Glutamatergic neuron (in vitro differentiated cells): ENCODE data around the gene ANO1. TPM values are rescaled to one million over a fixed set of nuclear protein-coding genes. Genes with fewer than 3 reads are reported as not detected.
"Not testable (repeated sequence)": the region's sequence is repeated elsewhere in the genome, so short reads cannot be mapped to it uniquely, and the experiment has no call there.

Experiments
- DNase-seq: peaks from one replicate; pipeline ENCODE4 v3.0.0; 2022
- H3K27ac Mint-ChIP-seq: one replicate; pipeline ENCODE4 v1.8.0; 2020; ENCODE audit warnings: mild to moderate bottlenecking, mixed read lengths, inconsistent platforms; ENCODE audit not compliant: unreplicated experiment
- H3K27me3 Mint-ChIP-seq: one replicate; pipeline ENCODE4 v1.8.0; 2020; ENCODE audit warnings: mild to moderate bottlenecking, moderate library complexity, mixed read lengths, inconsistent platforms; ENCODE audit not compliant: unreplicated experiment
- H3K36me3 Mint-ChIP-seq: one replicate; pipeline ENCODE4 v1.8.0; 2020; ENCODE audit warnings: mild to moderate bottlenecking, mixed read lengths, inconsistent platforms; ENCODE audit not compliant: unreplicated experiment
- H3K4me1 Mint-ChIP-seq: one replicate; pipeline ENCODE4 v1.8.0; 2020; ENCODE audit warnings: mild to moderate bottlenecking, low read depth, mixed read lengths, inconsistent platforms; ENCODE audit not compliant: unreplicated experiment
- H3K4me3 Mint-ChIP-seq: one replicate; pipeline ENCODE4 v1.8.0; 2020; ENCODE audit warnings: mild to moderate bottlenecking, mixed read lengths, inconsistent platforms; ENCODE audit not compliant: unreplicated experiment
- H3K9me3 Mint-ChIP-seq: one replicate; pipeline ENCODE4 v1.8.0; 2020; ENCODE audit warnings: mild to moderate bottlenecking, moderate library complexity, mixed read lengths, inconsistent platforms; ENCODE audit not compliant: unreplicated experiment
- total RNA-seq: library from RNA; stranded (reverse); fragmentation: NEBNext Ultra II Directional; extraction: Animal tissue kit (Norgen Biotek cat#: 25700); gene quantifications from one replicate; pipeline ENCODE4 v1.2.1, GENCODE V29; 2021; ENCODE audit not compliant: unreplicated experiment
- TF ChIP-seq, protein P1 (sequence below): fragments of 200-600 bp; sonication (generic); IDR thresholded peaks from one replicate; pipeline ENCODE4 v1.5.0; 2021; ENCODE audit not compliant: partially characterized antibody, unreplicated experiment

Gene ANO1
- total RNA-seq, 1 donor from 2014 or later, result not detected

- no peak overlapping the region for H3K27ac Mint-ChIP-seq
Observed at GRCh38 chr11:70207531-70208131, 129.5 kb downstream of the ANO1 start.

GRCh38 chr11:70209391-70209912, 131.3 kb downstream of the ANO1 start:
- peaks cover 3% of the 10 kb centered on the region for H3K36me3 Mint-ChIP-seq
- TF ChIP-seq, protein P1, sequence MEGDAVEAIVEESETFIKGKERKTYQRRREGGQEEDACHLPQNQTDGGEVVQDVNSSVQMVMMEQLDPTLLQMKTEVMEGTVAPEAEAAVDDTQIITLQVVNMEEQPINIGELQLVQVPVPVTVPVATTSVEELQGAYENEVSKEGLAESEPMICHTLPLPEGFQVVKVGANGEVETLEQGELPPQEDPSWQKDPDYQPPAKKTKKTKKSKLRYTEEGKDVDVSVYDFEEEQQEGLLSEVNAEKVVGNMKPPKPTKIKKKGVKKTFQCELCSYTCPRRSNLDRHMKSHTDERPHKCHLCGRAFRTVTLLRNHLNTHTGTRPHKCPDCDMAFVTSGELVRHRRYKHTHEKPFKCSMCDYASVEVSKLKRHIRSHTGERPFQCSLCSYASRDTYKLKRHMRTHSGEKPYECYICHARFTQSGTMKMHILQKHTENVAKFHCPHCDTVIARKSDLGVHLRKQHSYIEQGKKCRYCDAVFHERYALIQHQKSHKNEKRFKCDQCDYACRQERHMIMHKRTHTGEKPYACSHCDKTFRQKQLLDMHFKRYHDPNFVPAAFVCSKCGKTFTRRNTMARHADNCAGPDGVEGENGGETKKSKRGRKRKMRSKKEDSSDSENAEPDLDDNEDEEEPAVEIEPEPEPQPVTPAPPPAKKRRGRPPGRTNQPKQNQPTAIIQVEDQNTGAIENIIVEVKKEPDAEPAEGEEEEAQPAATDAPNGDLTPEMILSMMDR, result no peak
- no peak overlapping the region for H3K4me3 Mint-ChIP-seq
- peaks cover 7% of the 10 kb centered on the region for H3K27me3 Mint-ChIP-seq
- peaks cover 6% of the 10 kb centered on the region for H3K4me1 Mint-ChIP-seq
- peaks cover 6% of the 10 kb centered on the region for H3K9me3 Mint-ChIP-seq
- no peak for DNase-seq
- no peak overlapping the region for H3K27ac Mint-ChIP-seq

More at GRCh38 chr11:70207531-70208131, 129.5 kb downstream of the ANO1 start:
- no peak overlapping the region for H3K4me3 Mint-ChIP-seq
- peaks cover 3% of the 10 kb centered on the region for H3K36me3 Mint-ChIP-seq
- DNase-seq, result no peak
- peaks cover 10% of the 10 kb centered on the region for H3K27me3 Mint-ChIP-seq
- peaks cover 8% of the 10 kb centered on the region for H3K9me3 Mint-ChIP-seq
- TF ChIP-seq, protein P1, result no peak
- peaks cover 9% of the 10 kb centered on the region for H3K4me1 Mint-ChIP-seq

DNA sequence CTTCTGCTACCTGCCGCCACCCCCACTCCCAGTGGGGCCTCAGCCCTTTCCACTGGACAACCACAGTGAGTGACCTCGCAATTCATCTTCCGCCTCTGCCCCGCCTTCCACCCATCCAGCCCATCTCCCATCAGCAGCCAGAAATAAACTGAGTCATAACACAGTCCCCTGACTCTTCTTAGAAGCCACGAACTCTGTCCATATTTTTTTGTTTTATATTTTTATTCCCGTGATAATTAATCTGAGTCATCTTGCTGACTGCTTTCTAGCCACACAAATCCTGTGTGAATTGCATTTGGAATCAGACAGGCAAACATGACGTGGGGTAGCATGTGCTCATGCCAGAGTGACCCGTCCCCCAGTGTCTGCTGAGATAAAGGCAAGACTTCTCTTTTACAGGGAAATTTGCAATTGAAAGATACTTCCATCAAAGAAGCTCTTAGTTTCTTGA, 132.0 kb downstream of the ANO1 start:
- H3K27me3 Mint-ChIP-seq, result peaks cover 2% of the 10 kb centered on the region
- no peak overlapping the region for H3K4me3 Mint-ChIP-seq
- TF ChIP-seq, protein P1, result no peak
- peaks cover 3% of the 10 kb centered on the region for H3K36me3 Mint-ChIP-seq
- peaks cover 6% of the 10 kb centered on the region for H3K9me3 Mint-ChIP-seq
- no peak overlapping the region for H3K27ac Mint-ChIP-seq
- peaks cover 4% of the 10 kb centered on the region for H3K4me1 Mint-ChIP-seq
- DNase-seq, result no peak

GRCh38 chr11:70210530-70210929, 132.4 kb downstream of the ANO1 start:
- H3K4me1 Mint-ChIP-seq, result peaks cover 4% of the 10 kb centered on the region
- H3K27me3 Mint-ChIP-seq, result peaks cover 2% of the 10 kb centered on the region
- H3K36me3 Mint-ChIP-seq, result peaks cover 3% of the 10 kb centered on the region
- no peak overlapping the region for H3K27ac Mint-ChIP-seq
- H3K9me3 Mint-ChIP-seq, result peaks cover 6% of the 10 kb centered on the region
- no peak for DNase-seq
- H3K4me3 Mint-ChIP-seq, result no peak overlapping the region
- TF ChIP-seq, protein P1, result no peak

- no peak overlapping the region for H3K27ac Mint-ChIP-seq
- peaks cover 2% of the 10 kb centered on the region for H3K27me3 Mint-ChIP-seq
- H3K36me3 Mint-ChIP-seq, result no peaks in the 10 kb centered on the region
- no peak for DNase-seq
- no peak overlapping the region for H3K4me3 Mint-ChIP-seq
- TF ChIP-seq, protein P1, result no peak
- peaks cover 4% of the 10 kb centered on the region for H3K4me1 Mint-ChIP-seq
- H3K9me3 Mint-ChIP-seq, result peaks cover 6% of the 10 kb centered on the region
Observed at GRCh38 chr11:70212227-70212811, 134.2 kb downstream of the ANO1 start.

DNA sequence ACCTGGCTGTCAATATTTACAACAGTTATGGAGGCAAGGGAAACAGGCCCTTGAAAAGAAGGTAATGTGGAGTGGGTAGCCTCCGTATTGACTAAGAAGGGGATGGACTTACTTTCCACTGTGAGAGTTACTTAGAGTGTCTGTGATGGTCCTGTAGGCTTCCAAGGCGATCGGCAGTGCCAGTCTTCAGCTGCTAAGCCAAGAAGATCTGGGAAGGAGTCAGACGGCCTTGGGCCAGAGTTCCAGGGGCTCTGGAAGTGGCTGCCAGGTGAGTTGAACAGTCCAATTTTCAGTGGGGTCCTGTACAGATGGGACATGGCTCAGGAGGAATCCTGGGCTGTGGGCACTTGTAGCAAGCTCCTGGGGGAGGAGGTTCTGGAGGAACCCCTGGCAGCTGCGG, 139.3 kb downstream of the ANO1 start:
- not testable (repeated sequence) for H3K4me1 Mint-ChIP-seq, H3K36me3 Mint-ChIP-seq, H3K27me3 Mint-ChIP-seq, H3K4me3 Mint-ChIP-seq, H3K27ac Mint-ChIP-seq, DNase-seq, H3K9me3 Mint-ChIP-seq

DNA sequence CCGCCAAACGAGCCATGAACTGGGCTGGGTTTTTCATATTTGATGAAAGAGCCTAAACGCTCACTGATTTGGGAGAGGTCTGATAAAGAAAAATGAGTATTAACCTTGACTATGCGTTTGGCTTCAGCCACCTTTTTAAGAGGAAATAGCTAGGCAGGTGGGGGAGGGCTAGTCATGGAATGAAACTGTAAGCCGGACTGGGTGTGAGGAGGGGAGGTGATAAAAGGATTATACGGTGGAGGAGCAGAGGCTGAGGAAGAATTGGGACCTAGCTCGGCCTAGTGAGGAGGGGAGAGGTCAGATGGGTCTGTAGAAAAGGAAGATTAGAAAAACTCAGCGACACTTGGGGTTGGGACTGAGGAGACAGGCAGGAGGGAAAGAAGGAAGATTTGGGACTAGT, 140.0 kb downstream of the ANO1 start:
- H3K4me1 Mint-ChIP-seq, H3K36me3 Mint-ChIP-seq, H3K9me3 Mint-ChIP-seq, H3K4me3 Mint-ChIP-seq, DNase-seq, H3K27me3 Mint-ChIP-seq, H3K27ac Mint-ChIP-seq: not testable (repeated sequence)
